ENCODE measurements around the gene CEP131. TPM values are rescaled to one million over a fixed set of nuclear protein-coding genes. Genes with fewer than 3 reads are reported as not detected.

The CEP131 gene
- total RNA-seq, 4 donors from 2014 or later: 5.7 to 21.3 (median 6.8) TPM

- TF ChIP-seq CTCF (IDR thresholded peaks at IDR 0.05) (no peak), POLR2A (IDR thresholded peaks at IDR 0.05) (no peak), EP300 (IDR thresholded peaks at IDR 0.05; ENCODE audit: low read depth) (no peak), POLR2AphosphoS5 (IDR thresholded peaks at IDR 0.05) (no peak)
- 76% methylated on average over 7 of the region's 9 CpGs; no CpG with 5 or more reads in 1 of the 2 donors for WGBS, 2 donors (ENCODE audit: low coverage in 1 of 2)
- intact Hi-C loops (cut with DNase I; ENCODE audit: low total_unique reads) (no loop called here), in situ Hi-C loops (cut with MboI; ENCODE audit: low pct_ligation_motif_present in 1 of 4, low pct_unique_long_range_greater_than_20kb in 1 of 4, low sequenced_read_pairs in 3 of 4) (no loop called here)
- Histone ChIP-seq H3K9me3 (no peaks in the 10 kb centered on the region), H3K27ac (no peak overlapping the region), H3K27me3 (peaks cover 25% of the 10 kb centered on the region), H3K36me3 (no peaks in the 10 kb centered on the region), H3K4me1 (no peaks in the 10 kb centered on the region), H3K4me3 (no peak overlapping the region)
- no peak for DNase-seq
These were observed 43.5 kb downstream of the CEP131 start for GRCh38 chr17:81179220-81179619.

GRCh38 chr17:81178136-81179091 is 44.4 kb downstream of the CEP131 start:
- TF ChIP-seq EP300 (IDR thresholded peaks at IDR 0.05; ENCODE audit: low read depth): no peak
- TF ChIP-seq POLR2A (IDR thresholded peaks at IDR 0.05): no peak
- no peak for TF ChIP-seq POLR2AphosphoS5 (IDR thresholded peaks at IDR 0.05)
- Histone ChIP-seq H3K36me3 (no peaks in the 10 kb centered on the region), H3K9me3 (no peaks in the 10 kb centered on the region), H3K27me3 (peaks cover 16% of the 10 kb centered on the region), H3K4me3 (no peak overlapping the region), H3K27ac (no peak overlapping the region), H3K4me1 (no peaks in the 10 kb centered on the region)
- DNase-seq: no peak
- intact Hi-C loops (cut with DNase I; ENCODE audit: low total_unique reads) (no loop called here), in situ Hi-C loops (cut with MboI; ENCODE audit: low pct_ligation_motif_present in 1 of 4, low pct_unique_long_range_greater_than_20kb in 1 of 4, low sequenced_read_pairs in 3 of 4) (no loop called here)
- WGBS, 2 donors (ENCODE audit: low coverage in 1 of 2): 87 to 95% methylated on average over 4 to 24 of the region's 25 CpGs

- Histone ChIP-seq H3K4me3 (no peak overlapping the region), H3K36me3 (no peaks in the 10 kb centered on the region), H3K27me3 (peaks cover 4% of the 10 kb centered on the region), H3K9me3 (no peaks in the 10 kb centered on the region), H3K27ac (no peak overlapping the region), H3K4me1 (no peaks in the 10 kb centered on the region)
- no peak for DNase-seq
- intact Hi-C loops (cut with DNase I; ENCODE audit: low total_unique reads) (no loop called here), in situ Hi-C loops (cut with MboI; ENCODE audit: low pct_ligation_motif_present in 1 of 4, low pct_unique_long_range_greater_than_20kb in 1 of 4, low sequenced_read_pairs in 3 of 4) (no loop called here)
- TF ChIP-seq EP300 (IDR thresholded peaks at IDR 0.05; ENCODE audit: low read depth): no peak
- no peak for TF ChIP-seq CTCF (IDR thresholded peaks at IDR 0.05)
- no peak for TF ChIP-seq POLR2A (IDR thresholded peaks at IDR 0.05)
- WGBS, 2 donors (ENCODE audit: low coverage in 1 of 2): 89 to 96% methylated on average over 3 to 7 of the region's 7 CpGs
These were observed 46.1 kb downstream of the CEP131 start for GRCh38 chr17:81176666-81177065.

GRCh38 chr17:81173762-81174155 is 49.0 kb downstream of the CEP131 start:
- Histone ChIP-seq H3K27me3 (no peaks in the 10 kb centered on the region), H3K9me3 (no peaks in the 10 kb centered on the region), H3K27ac (no peak overlapping the region), H3K4me3 (no peak overlapping the region), H3K4me1 (no peaks in the 10 kb centered on the region), H3K36me3 (no peaks in the 10 kb centered on the region)
- intact Hi-C loops (cut with DNase I; ENCODE audit: low total_unique reads) (no loop called here), in situ Hi-C loops (cut with MboI; ENCODE audit: low pct_ligation_motif_present in 1 of 4, low pct_unique_long_range_greater_than_20kb in 1 of 4, low sequenced_read_pairs in 3 of 4) (no loop called here)
- TF ChIP-seq EP300 (IDR thresholded peaks at IDR 0.05; ENCODE audit: low read depth): no peak
- TF ChIP-seq POLR2AphosphoS5 (IDR thresholded peaks at IDR 0.05): no peak
- no peak for TF ChIP-seq CTCF (IDR thresholded peaks at IDR 0.05)
- no peak for TF ChIP-seq POLR2A (IDR thresholded peaks at IDR 0.05)
- no peak for DNase-seq
- 70 to 100% methylated on average over 1 of the region's 1 CpG for WGBS, 2 donors (ENCODE audit: low coverage in 1 of 2)
